ENCODE results near the gene GLIS2.

Gene GLIS2

DNA sequence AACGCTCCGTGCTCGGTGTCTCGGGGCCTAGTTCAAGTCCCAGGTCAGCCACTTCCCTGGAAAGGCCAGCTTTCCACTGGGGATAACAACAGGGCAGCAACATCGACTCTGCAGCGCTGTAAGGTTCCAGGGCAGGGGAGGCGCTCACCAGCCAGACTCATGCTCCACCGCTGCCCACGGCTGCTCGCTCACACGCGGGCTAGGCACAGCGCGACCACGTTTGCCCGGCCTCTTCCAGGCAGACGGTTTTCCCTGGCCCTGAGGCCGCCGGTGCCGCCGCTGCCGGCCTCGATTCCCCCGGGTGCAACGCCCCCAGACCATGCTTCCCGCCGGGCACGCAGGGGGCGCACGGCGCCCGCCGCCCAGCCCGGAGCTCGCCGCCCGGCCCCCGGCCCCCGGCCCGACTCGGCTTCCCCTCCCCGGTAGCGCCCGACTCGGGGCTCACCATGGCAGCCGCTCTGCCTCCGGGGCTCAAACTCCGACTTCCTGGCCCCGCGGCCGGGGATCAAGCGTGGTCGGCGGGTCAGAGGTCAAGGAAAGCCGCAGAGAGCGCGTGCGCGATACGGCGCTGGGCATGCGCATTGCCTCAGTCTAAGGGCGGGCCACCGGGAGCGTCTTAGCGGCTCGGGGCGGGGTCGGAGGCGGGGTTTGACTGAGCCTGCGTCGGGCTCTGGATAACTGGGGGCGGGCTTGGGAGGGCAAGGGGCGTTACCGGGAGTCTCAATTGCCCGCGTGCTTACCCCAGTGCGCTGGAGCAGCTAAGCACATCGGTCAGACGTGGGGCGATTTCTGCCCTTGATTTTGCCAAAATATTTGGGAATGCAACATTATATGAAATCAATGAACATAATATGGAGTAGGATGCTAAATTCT is 35.2 kb downstream of the GLIS2 start, which contains the start of gene PAM16:
Gene PAM16, minus strand, starts transcription at position 535 of the 873 bp plus-strand sequence. Its CDS starts 87 bp downstream, at position 448.
- DNase-seq (ENCODE audit: low spot score) = peak; percentile 94

DNA sequence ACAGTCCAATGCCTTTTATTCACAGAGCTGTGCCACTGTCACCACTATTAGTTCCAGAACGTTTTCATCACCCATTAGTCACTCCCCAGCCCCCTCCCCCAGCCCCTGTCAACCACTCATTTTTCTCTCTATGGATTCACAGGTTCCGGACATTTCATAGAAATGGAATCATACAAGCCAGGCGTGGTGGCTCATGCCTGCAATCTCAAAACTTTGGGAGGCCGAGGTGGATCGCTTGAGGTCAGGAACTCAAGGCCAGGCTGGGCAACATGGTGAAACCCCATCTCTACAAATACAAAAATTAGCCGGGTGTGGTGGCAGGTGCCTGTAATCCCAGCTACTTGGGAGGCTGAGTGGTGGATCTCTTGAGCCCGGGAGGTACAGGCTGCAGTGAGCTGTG is 36.0 kb downstream of the GLIS2 start:
- DNase-seq (ENCODE audit: low spot score) = peak; percentile 78

GRCh38 chr16:4352843-4353242 is 37.0 kb downstream of the GLIS2 start:
- DNase-seq (ENCODE audit: low spot score) = no peak

DNA sequence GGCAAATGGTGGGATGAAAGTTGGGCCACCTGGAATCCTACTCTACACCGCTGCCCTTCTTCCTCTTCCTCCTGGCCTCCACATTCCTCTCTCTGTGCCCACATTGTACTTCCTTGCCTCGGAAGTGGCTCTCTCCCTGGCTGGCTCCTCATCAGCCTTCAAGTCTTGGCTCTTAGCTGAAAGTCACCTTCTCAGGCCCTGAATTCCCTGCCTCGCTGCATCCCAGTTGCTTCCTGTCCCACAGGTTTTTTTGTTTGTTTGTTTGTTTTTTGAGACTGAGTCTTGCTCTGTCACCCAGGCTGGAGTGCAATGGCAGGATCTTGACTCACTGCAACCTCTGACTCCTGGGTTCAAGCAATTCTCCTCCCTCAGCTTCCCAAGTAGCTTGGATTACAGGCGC is 37.8 kb downstream of the GLIS2 start:
- no peak for DNase-seq (ENCODE audit: low spot score)

DNA sequence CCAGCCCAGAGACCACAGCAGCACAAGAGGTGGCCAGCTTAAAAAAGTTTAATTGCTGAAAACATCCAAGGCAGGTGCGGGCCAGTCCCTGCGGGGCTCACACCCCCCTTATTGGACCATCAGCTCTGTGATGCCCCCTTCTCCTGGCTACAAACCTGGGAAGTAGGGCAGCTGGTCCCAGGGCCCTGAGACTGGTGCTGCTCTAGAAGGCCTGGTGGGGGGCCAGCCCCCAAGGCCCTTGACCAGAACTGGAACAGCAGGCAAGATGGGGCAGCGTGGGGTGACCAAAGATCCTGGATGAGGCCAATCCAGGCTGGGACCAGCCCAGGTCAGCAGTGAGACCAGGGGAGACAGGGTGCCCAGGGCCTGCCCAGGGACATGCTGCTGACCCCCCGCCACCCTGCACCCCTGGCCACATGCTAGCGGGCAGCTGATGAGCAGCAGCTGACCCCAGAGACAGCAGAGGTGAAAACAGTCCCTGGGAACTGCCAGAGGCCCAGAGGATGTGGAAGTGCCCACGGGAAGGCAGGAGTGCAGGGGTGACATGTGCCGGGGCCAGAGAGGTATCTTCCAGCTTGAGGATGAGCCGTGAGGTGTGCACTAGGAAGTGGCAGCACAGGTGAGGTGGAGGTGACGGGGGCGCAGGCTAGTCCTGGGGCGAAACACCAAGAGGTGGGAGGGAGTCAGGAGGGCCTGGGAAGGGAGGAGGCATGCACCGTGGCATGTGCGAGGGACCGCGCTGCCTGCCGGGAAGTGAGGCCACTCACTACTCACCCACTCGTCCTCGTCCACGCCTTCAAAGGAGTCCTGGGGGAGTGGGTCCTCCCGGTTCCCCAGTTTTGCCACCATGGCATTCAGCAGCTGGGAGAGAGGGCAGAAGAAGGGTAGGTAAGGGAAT is 38.9 kb downstream of the GLIS2 start:
- DNase-seq (ENCODE audit: low spot score) = no peak

GRCh38 chr16:4356820-4357219 is 41.0 kb downstream of the GLIS2 start:
- DNase-seq (ENCODE audit: low spot score) = no peak

GRCh38 chr16:4358236-4358635 is 42.4 kb downstream of the GLIS2 start:
- no peak for DNase-seq (ENCODE audit: low spot score)

GRCh38 chr16:4358831-4359561 is 43.1 kb downstream of the GLIS2 start:
- no peak for DNase-seq (ENCODE audit: low spot score)

GRCh38 chr16:4359914-4360313 is 44.0 kb downstream of the GLIS2 start:
- DNase-seq (ENCODE audit: low spot score) = no peak

- no peak for DNase-seq (ENCODE audit: low spot score)
Measured at GRCh38 chr16:4360538-4361021, 44.7 kb downstream of the GLIS2 start.

- no peak for DNase-seq (ENCODE audit: low spot score)
Measured at GRCh38 chr16:4361033-4361943, 45.4 kb downstream of the GLIS2 start.

DNA sequence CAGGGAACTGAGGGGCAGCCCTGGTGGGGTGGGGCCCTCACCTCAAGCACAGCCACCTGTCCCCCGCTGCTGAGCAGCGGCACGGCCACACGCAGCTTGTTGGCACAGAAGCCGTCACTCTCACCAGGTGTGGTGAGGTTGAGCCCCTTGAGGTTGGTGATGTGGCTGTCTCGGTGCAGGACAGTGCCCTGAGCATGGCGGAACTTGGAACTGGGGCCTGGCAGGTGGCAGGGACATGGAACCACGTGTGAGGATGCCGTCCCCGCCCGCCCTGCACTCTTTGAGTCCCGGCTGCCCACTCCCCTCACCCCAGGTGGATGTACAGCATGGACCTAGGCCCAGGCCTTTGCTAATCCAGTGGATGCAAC is 46.1 kb downstream of the GLIS2 start:
- DNase-seq (ENCODE audit: low spot score) = no peak

GRCh38 chr16:4362476-4363135 is 46.7 kb downstream of the GLIS2 start:
- DNase-seq (ENCODE audit: low spot score) = no peak

DNA sequence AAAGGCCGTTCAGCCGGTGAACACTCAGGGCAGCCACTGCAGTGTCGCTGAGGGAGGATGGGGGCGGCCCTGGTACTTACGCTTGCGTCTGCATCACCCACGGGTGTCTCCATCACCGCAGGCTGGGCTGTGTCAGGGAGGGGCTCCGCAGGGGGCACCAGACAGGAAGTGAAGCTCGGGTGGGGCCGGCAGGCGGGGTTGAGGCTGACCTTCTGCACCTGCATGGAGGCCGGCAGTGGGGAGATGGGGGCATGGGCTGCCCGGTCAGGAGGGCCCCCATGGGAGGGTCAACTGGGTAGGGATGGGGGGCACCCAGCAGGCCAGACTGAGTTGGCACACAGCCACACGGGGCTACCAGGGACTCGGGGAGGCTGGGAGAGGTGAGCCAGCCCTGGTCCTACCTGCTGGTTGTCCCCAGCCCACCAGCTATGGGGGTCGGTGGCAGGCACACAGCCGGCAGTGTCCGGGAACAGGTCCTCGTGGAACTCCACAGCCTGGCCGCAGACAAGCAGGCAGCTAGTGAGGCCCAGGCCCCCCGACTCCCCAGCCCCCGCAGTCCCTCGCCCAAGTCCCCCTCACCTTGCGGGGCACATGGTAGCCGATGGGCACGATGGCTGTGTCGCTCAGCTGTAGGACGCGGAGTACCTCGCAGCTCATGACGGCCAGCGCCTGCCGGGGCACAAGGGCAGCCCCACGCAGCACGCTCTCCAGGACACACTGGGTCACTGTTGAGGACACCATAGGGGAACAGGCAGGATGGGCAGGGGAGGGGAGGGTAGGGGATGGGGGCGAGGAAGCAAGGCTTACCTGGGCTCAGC is 48.5 kb downstream of the GLIS2 start:
- no peak for DNase-seq (ENCODE audit: low spot score)

DNA sequence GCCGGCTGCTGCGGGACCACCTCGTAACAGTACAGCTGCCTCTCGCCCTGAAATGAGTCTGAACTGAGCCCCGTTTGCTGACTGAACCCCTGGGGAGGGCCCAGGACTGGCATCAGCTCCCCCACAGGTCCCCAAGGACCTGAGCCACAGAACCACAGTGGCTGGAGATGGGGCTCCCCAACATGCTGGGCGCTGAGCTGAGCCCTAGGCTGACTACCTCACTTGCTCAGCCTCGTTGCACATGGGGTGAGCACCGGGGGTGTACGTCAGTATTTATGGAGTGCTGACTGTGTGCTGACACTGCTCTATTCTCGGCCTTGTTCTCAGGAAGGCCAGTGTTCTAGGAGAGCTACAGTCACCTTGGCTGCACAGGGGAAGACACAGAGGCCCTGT is 49.1 kb downstream of the GLIS2 start:
- DNase-seq (ENCODE audit: low spot score) = no peak

GRCh38 chr16:4365615-4366014 is 49.7 kb downstream of the GLIS2 start:
- DNase-seq (ENCODE audit: low spot score) = no peak

DNA sequence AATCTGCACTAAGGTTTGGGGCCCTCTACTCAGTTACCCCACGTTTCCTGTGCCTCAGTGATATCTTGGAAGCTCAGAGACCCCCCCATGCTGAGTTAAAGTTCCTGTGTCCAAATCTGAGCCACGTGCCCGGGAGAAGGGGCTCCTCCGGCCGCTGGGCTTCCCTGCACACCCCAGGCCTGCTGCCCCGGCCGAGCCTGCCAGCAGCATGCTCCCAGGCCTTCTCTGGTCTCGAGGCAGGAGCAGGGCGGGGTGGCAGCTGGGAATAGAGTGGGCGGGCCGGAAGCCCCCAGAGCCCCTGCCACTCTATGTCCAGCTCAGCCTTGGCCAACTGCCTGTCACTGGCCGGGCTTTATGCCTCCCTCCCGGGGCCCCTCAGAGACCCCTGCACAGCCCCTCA is 50.1 kb downstream of the GLIS2 start:
- DNase-seq (ENCODE audit: low spot score) = no peak

DNA sequence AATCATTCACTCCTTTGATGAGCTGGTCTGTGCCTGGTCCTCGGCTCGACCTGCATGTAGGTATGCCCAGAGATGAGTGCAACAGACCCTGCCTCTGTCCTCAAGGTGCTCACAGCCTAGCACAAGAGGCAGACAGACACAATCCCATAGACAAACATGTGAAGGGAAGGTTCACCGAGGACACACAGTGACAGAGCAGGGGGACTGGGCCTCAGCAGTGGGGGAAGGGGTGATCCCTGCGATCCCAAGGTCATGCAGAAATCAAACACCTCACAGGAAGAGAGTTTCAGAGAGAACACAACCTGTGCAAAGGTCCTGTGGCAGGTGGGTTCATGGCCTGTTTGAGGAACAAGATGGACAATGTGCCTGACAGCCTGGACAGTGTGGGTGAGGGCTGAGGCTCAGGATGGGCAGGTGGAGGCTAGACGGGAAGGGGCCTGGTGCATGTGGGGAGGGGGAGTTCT is 51.6 kb downstream of the GLIS2 start:
- no peak for DNase-seq (ENCODE audit: low spot score)

GRCh38 chr16:4369007-4369733 is 53.3 kb downstream of the GLIS2 start:
- DNase-seq (ENCODE audit: low spot score) = peak; percentile 63
